IMR-90 (cell line): Measurements from ENCODE around the gene PDS5B. TPM values are rescaled to one million over a fixed set of nuclear protein-coding genes. Genes with fewer than 3 reads are reported as not detected.

Source experiments
- ATAC-seq: fragments of 200-7000 bp; cut with Tn5 transposase; 2 replicates; pipeline ENCODE4 v1.9.1; 2020; ENCODE audit warnings: low read depth, mild to moderate bottlenecking, moderate library complexity
- BruUV-seq: library from RNA; stranded (reverse); fragments of 400-500 nt; replicated peaks from 2 replicates; lab custom pipeline; 2021; lab: Mats Ljungman, UMichigan
- CTCF ChIA-PET: fragments of 300-600 bp; formaldehyde crosslinking; extraction: SDS; loops from one replicate; lab custom pipeline; 2021; ENCODE audit warnings: antibody characterized with exemption; lab: Yijun Ruan, JAX
- POLR2A ChIA-PET: fragments of 300-600 bp; sonication (Branson Sonifier 250); formaldehyde crosslinking; loops from one replicate; lab custom pipeline; 2022; ENCODE audit warnings: antibody characterized with exemption; ENCODE audit not compliant: unreplicated experiment; lab: Charles Lee
- DNase-seq: peaks from one replicate; pipeline ENCODE4 v3.0.0; 2013
- H2AFZ ChIP-seq: replicated peaks from 2 replicates; pipeline ENCODE3; 2013; ENCODE audit warnings: low read length, mild to moderate bottlenecking; ENCODE audit not compliant: poor library complexity
- H2AK5ac ChIP-seq: 2 replicates; pipeline ENCODE4 v1.6.1; 2013; ENCODE audit warnings: low read depth, low read length, inconsistent platforms
- H2AK9ac ChIP-seq: replicated peaks from 2 replicates; pipeline ENCODE3; 2013; ENCODE audit warnings: mild to moderate bottlenecking, low read depth, low read length, moderate library complexity; ENCODE audit not compliant: poor library complexity
- H2BK120ac ChIP-seq: 2 replicates; pipeline ENCODE4 v1.6.1; 2013; ENCODE audit warnings: low read depth, low read length, inconsistent platforms
- H2BK15ac ChIP-seq: 3 replicates; pipeline ENCODE4 v1.6.1; 2013; ENCODE audit warnings: low read depth, low read length, inconsistent platforms
- H2BK20ac ChIP-seq: 2 replicates; pipeline ENCODE4 v1.6.1; 2013; ENCODE audit warnings: low read depth, mild to moderate bottlenecking, inconsistent platforms, low read length, moderate library complexity
- H2BK5ac ChIP-seq: 2 replicates; pipeline ENCODE4 v1.6.1; 2013; ENCODE audit warnings: mild to moderate bottlenecking, low read depth, low read length, inconsistent platforms; ENCODE audit not compliant: poor library complexity, severe bottlenecking
- H3K14ac ChIP-seq: replicated peaks from 2 replicates; pipeline ENCODE4 v1.6.1; 2013; ENCODE audit warnings: low read depth, low read length, inconsistent platforms
- H3K18ac ChIP-seq: 2 replicates; pipeline ENCODE4 v1.6.1; 2013; ENCODE audit warnings: low read depth, low read length, control low read depth
- H3K23ac ChIP-seq: 2 replicates; pipeline ENCODE4 v1.6.1; 2013; ENCODE audit warnings: low read depth, low read length, inconsistent platforms
- H3K27ac ChIP-seq: 2 replicates; pipeline ENCODE4 v1.5.1; 2013; ENCODE audit warnings: mild to moderate bottlenecking, control low read depth, low read length; ENCODE audit not compliant: insufficient read depth
- H3K27me3 ChIP-seq: 2 replicates; pipeline ENCODE4 v1.6.1; 2013; ENCODE audit warnings: low read length; ENCODE audit not compliant: control insufficient read depth, insufficient read depth
- H3K36me3 ChIP-seq: 2 replicates; pipeline ENCODE4 v1.6.1; 2013; ENCODE audit warnings: low read length, mixed read lengths; ENCODE audit not compliant: control insufficient read depth, insufficient read depth
- H3K4ac ChIP-seq: 2 replicates; pipeline ENCODE4 v1.6.1; 2013; ENCODE audit warnings: low read depth, low read length, inconsistent platforms
- H3K4me1 ChIP-seq: 2 replicates; pipeline ENCODE4 v1.6.1; 2013; ENCODE audit warnings: low read length, mixed read lengths; ENCODE audit not compliant: control insufficient read depth, insufficient read depth
- H3K4me2 ChIP-seq: 2 replicates; pipeline ENCODE4 v1.6.1; 2013; ENCODE audit warnings: low read depth, mild to moderate bottlenecking, control low read depth, low read length, moderate library complexity
- H3K4me3 ChIP-seq: 2 replicates; pipeline ENCODE4 v1.5.1; 2013; ENCODE audit warnings: low read depth, mild to moderate bottlenecking, control low read depth, low read length, moderate library complexity; ENCODE audit not compliant: insufficient read depth
- H3K56ac ChIP-seq: 2 replicates; pipeline ENCODE4 v1.6.1; 2013; ENCODE audit warnings: low read length, inconsistent platforms; ENCODE audit not compliant: insufficient read depth; ENCODE audit errors: extremely low read depth
- H3K79me1 ChIP-seq, 2 experiments: 2 replicates each; pipeline ENCODE4 v1.6.1; 2013; ENCODE audit warnings: low read length in 2 of 2, inconsistent platforms in 1 of 2, low read depth in 1 of 2
- H3K9ac ChIP-seq: 2 replicates; pipeline ENCODE4 v1.6.1; 2013; ENCODE audit warnings: low read depth, low read length, control low read depth
- H3K9me1 ChIP-seq: 2 replicates; pipeline ENCODE4 v1.6.1; 2013; ENCODE audit warnings: low read length, inconsistent platforms; ENCODE audit not compliant: insufficient read depth
- H3K9me3 ChIP-seq: 2 replicates; pipeline ENCODE4 v1.6.1; 2013; ENCODE audit warnings: low read length; ENCODE audit not compliant: control insufficient read depth, insufficient read depth
- H4K20me1 ChIP-seq: 2 replicates; pipeline ENCODE4 v1.6.1; 2013; ENCODE audit warnings: low read length, inconsistent platforms; ENCODE audit not compliant: insufficient read depth
- H4K5ac ChIP-seq: 2 replicates; pipeline ENCODE4 v1.6.1; 2013; ENCODE audit warnings: mild to moderate bottlenecking, low read depth, low read length, control low read depth
- H4K8ac ChIP-seq, 2 experiments: 2 replicates each; pipeline ENCODE4 v1.6.1; 2013; ENCODE audit warnings: low read depth in 2 of 2, low read length in 2 of 2, control low read depth in 1 of 2, inconsistent platforms in 1 of 2
- H4K91ac ChIP-seq: 2 replicates; pipeline ENCODE4 v1.6.1; 2013; ENCODE audit warnings: low read depth, low read length, inconsistent platforms; ENCODE audit not compliant: insufficient read depth
- BHLHE40 ChIP-seq: fragments of 150-350 bp; IDR thresholded peaks from 2 replicates; pipeline ENCODE4 v1.6.1; 2016; ENCODE audit warnings: mild to moderate bottlenecking, low read depth, low read length
- CEBPB ChIP-seq: IDR thresholded peaks from 2 replicates; pipeline ENCODE4 v1.6.1; 2012; ENCODE audit warnings: low read depth, low read length, improper control_type of control experiment
- CHD1 ChIP-seq: IDR thresholded peaks from 2 replicates; pipeline ENCODE4 v1.6.1; 2012; ENCODE audit warnings: low read depth, low read length, improper control_type of control experiment
- MAFK ChIP-seq: IDR thresholded peaks from 2 replicates; pipeline ENCODE4 v1.6.1; 2012; ENCODE audit warnings: low read depth, low read length, improper control_type of control experiment
- MAZ ChIP-seq: IDR thresholded peaks from 2 replicates; pipeline ENCODE4 v1.6.1; 2012; ENCODE audit warnings: low read depth, mild to moderate bottlenecking, low read length, improper control_type of control experiment, moderate library complexity, borderline replicate concordance
- MXI1 ChIP-seq: IDR thresholded peaks from 2 replicates; pipeline ENCODE4 v1.6.1; 2012; ENCODE audit warnings: low read depth, mild to moderate bottlenecking, low read length, moderate library complexity, borderline replicate concordance
- NFE2L2 ChIP-seq: fragments of 150-350 bp; IDR thresholded peaks from 2 replicates; pipeline ENCODE4 v1.6.1; 2016; ENCODE audit warnings: low read depth, mild to moderate bottlenecking, low read length
- RAD21 ChIP-seq: IDR thresholded peaks from 2 replicates; pipeline ENCODE4 v1.6.1; 2012; ENCODE audit warnings: low read length, improper control_type of control experiment
- RCOR1 ChIP-seq: IDR thresholded peaks from 2 replicates; pipeline ENCODE4 v1.6.1; 2012; ENCODE audit warnings: mild to moderate bottlenecking, low read length, improper control_type of control experiment; ENCODE audit not compliant: insufficient replicate concordance
- SMC3 ChIP-seq: fragments of 150-350 bp; IDR thresholded peaks from 2 replicates; pipeline ENCODE4 v1.6.1; 2016; ENCODE audit warnings: low read depth, mild to moderate bottlenecking, antibody characterized with exemption, low read length, moderate library complexity
- USF2 ChIP-seq: fragments of 150-350 bp; IDR thresholded peaks from 2 replicates; pipeline ENCODE4 v1.6.1; 2017; ENCODE audit warnings: mild to moderate bottlenecking, antibody characterized with exemption, low read length, low read depth
- WGBS, 2 experiments: methylation state at CpG; one replicate each; pipeline versions ENCODE4 v1.1.5 to v1.1.7; 2013; ENCODE audit warnings: missing lambda C conversion rate in 2 of 2; ENCODE audit not compliant: insufficient read length in 1 of 2; ENCODE audit errors: extremely low coverage in 2 of 2; 5-methylcytosine and 5-hydroxymethylcytosine counted together
- dilution Hi-C: fragments of 300-500 bp; cut with HindIII; formaldehyde crosslinking; loops from one replicate; pipeline ENCODE4 v1.14.3; 2018; ENCODE audit warnings: low sequenced_read_pairs; ENCODE audit not compliant: unreplicated experiment
- in situ Hi-C: fragments of 300-500 bp; cut with MboI; formaldehyde crosslinking; loops from 3 replicates; pipeline ENCODE4 v1.14.3; 2019; ENCODE audit warnings: low sequenced_read_pairs, inconsistent platforms, mixed read lengths
- intact Hi-C: fragments of 100-400 bp; cut with micrococcal nuclease; formaldehyde crosslinking; loops from 2 replicates; pipeline ENCODE4 v1.10.0; 2022
- polyA plus RNA-seq, 3 experiments: library from polyadenylated mRNA; depleted of rRNA; stranded (reverse); fragments of >200 nt; gene quantifications; 2 replicates each; pipeline ENCODE4 v1.2.3, GENCODE V29; 2012; ENCODE audit warnings: low replicate concordance in 1 of 3
- total RNA-seq: library from RNA; depleted of rRNA; stranded (reverse); fragments of >200 nt; gene quantifications from 2 replicates; pipeline ENCODE4 v1.2.3, GENCODE V29; 2012
- TF ChIP-seq, protein P1 (sequence below): fragments of 150-350 bp; IDR thresholded peaks from 2 replicates; pipeline ENCODE4 v1.6.1; 2016; ENCODE audit warnings: low read depth, mild to moderate bottlenecking, low read length, moderate library complexity, borderline replicate concordance

Gene PDS5B
- total and polyA plus RNA-seq, 2 of the 4 experiments (the other 2 are of a cell fraction) = 6.2 to 20.1 TPM

GRCh38 chr13:32590266-32590665, 4.0 kb downstream of the PDS5B start:
- TF ChIP-seq RCOR1 = no peak
- TF ChIP-seq, protein P1, sequence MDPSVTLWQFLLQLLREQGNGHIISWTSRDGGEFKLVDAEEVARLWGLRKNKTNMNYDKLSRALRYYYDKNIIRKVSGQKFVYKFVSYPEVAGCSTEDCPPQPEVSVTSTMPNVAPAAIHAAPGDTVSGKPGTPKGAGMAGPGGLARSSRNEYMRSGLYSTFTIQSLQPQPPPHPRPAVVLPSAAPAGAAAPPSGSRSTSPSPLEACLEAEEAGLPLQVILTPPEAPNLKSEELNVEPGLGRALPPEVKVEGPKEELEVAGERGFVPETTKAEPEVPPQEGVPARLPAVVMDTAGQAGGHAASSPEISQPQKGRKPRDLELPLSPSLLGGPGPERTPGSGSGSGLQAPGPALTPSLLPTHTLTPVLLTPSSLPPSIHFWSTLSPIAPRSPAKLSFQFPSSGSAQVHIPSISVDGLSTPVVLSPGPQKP = no peak
- TF ChIP-seq CEBPB = no peak
- TF ChIP-seq MAFK = no peak
- no peak for TF ChIP-seq USF2
- no peak for TF ChIP-seq NFE2L2
- no peak for TF ChIP-seq RAD21
- no peak for TF ChIP-seq CHD1
- no peak for TF ChIP-seq BHLHE40
- no peak for TF ChIP-seq MXI1
- TF ChIP-seq SMC3 = no peak
- no peak for TF ChIP-seq MAZ

More at GRCh38 chr13:32590266-32590665, 4.0 kb downstream of the PDS5B start:
- ATAC-seq (no peak), DNase-seq (no peak)
- Histone ChIP-seq H2BK120ac (no peak overlapping the region), H3K18ac (peak overlapping the region; percentile 7; the same call in 1 of the 2 replicates), H3K9ac (no peak overlapping the region), H2BK15ac (no peak overlapping the region), H3K9me3 (no peaks in the 10 kb centered on the region), H3K9me1 (0 out of 2 replicates have a peak, but pooled peaks cover 2% of the 10 kb centered on the region), H3K79me1 (peaks cover 0 to 48% of the 10 kb centered on the region in 2 experiments; a peak in 2 of 4 replicates), H4K91ac (0 out of 2 replicates have a peak overlapping the region, but pooled peaks have one; percentile 0), H3K14ac (no peak overlapping the region), H3K56ac (no peak overlapping the region), H2AK9ac (no peak overlapping the region), H4K20me1 (peaks cover 26% of the 10 kb centered on the region), H3K4me3 (no peak overlapping the region), H3K4me1 (peaks cover 8% of the 10 kb centered on the region), H3K23ac (peak overlapping the region; percentile 42; the same call in 1 of the 2 replicates), H4K5ac (no peak overlapping the region; the same call in 1 of the 2 replicates), H2AFZ (no peak overlapping the region), H3K36me3 (no peaks in the 10 kb centered on the region), H3K4me2 (peak overlapping the region; percentile 34), H3K4ac (peak overlapping the region; percentile 3; the same call in 1 of the 2 replicates), H2BK20ac (no peak overlapping the region), H2BK5ac (no peak overlapping the region), H3K27me3 (no peaks in the 10 kb centered on the region), H3K27ac (no peak overlapping the region), H4K8ac (peak overlapping the region in 1 of 2 experiments; percentile 41; a peak in 2 of 4 replicates), H2AK5ac (0 out of 2 replicates have a peak overlapping the region, but pooled peaks have one; percentile 12)
- CTCF ChIA-PET = interaction anchor here (3.2 kb wide), 1 partner anchor 49 kb away, joined by 15 read pairs; no protein-coding TSS in a partner anchor
- no CpG with 5 or more reads among the region's 2 CpGs for WGBS, 2 experiments
- intact Hi-C loops = no loop called here
- POLR2A ChIA-PET = no interaction called here
- in situ Hi-C loops = loop anchor here (5.0 to 25.0 kb wide), 2 partner anchors 57 to 1122 kb away; no protein-coding TSS in a partner anchor
- dilution Hi-C loops = no loop called here
- BruUV-seq = no TSS peak
